Mucosa of rectum (tissue), 2 donors: Measurements from ENCODE around the gene STARD3NL.
"Not testable (repeated sequence)": the region's sequence is repeated elsewhere in the genome, so short reads cannot be mapped to it uniquely, and the experiment has no call there.

Source experiments
- H3K27ac ChIP-seq, 2 donors: one replicate each; pipeline ENCODE4 v1.7.0; 2013; ENCODE audit warnings: inconsistent platforms in 2 of 2, low read depth in 2 of 2, low read length in 2 of 2
- H3K27me3 ChIP-seq, 2 donors: one replicate each; pipeline ENCODE4 v1.7.0; 2013; ENCODE audit warnings: low read length in 2 of 2; ENCODE audit not compliant: control insufficient read depth in 2 of 2, insufficient read depth in 2 of 2
- H3K36me3 ChIP-seq, 2 donors: one replicate each; pipeline ENCODE4 v1.7.0; 2013; ENCODE audit warnings: low read length in 2 of 2; ENCODE audit not compliant: control insufficient read depth in 2 of 2, insufficient read depth in 2 of 2
- H3K4me1 ChIP-seq, 2 donors: one replicate each; pipeline ENCODE4 v1.7.0; 2013; ENCODE audit warnings: low read length in 2 of 2, mild to moderate bottlenecking in 1 of 2; ENCODE audit not compliant: control insufficient read depth in 2 of 2, insufficient read depth in 2 of 2
- H3K4me3 ChIP-seq, 2 donors: one replicate each; pipeline ENCODE4 v1.7.0; 2013; ENCODE audit warnings: low read length in 2 of 2
- H3K9ac ChIP-seq, 2 donors: one replicate each; pipeline ENCODE4 v1.7.0; 2013; ENCODE audit warnings: low read length in 2 of 2, low read depth in 1 of 2, mild to moderate bottlenecking in 1 of 2
- H3K9me3 ChIP-seq, 2 donors: one replicate each; pipeline ENCODE4 v1.7.0; 2013; ENCODE audit warnings: low read length in 2 of 2; ENCODE audit not compliant: control insufficient read depth in 2 of 2
- donor health status: healthy.
- donor health status: Normal muscosa, but diverticular disease.

The STARD3NL gene

GRCh38 chr7:38259157-38259556 lies 81.1 kb downstream of the STARD3NL start:
- not testable (repeated sequence) for H3K9me3 ChIP-seq, H3K27ac ChIP-seq, H3K36me3 ChIP-seq, H3K4me3 ChIP-seq, H3K27me3 ChIP-seq, H3K9ac ChIP-seq, H3K4me1 ChIP-seq

DNA sequence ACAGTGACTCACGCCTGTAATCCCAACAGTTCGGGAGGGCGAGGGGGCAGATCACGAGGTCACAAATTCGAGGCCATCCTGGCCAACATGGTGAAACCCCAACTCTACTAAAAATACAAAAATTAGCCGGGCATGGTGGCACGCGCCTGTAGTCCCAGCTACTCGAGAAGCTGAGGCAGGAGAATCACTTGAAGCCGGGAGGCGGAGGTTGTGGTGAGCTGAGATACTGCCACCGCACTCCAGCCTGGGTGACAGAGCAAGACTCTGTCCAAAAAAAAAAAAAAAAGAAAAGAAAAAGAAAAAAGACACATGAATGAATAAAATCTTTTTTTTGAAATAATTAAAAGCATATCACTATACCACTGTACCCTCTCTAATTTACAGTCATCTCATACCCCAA lies 83.6 kb downstream of the STARD3NL start:
- H3K36me3 ChIP-seq, H3K27me3 ChIP-seq, H3K4me3 ChIP-seq, H3K9ac ChIP-seq, H3K4me1 ChIP-seq, H3K9me3 ChIP-seq, H3K27ac ChIP-seq: not testable (repeated sequence)

GRCh38 chr7:38262026-38262425 lies 84.0 kb downstream of the STARD3NL start:
- not testable (repeated sequence) for H3K4me3 ChIP-seq, H3K9me3 ChIP-seq, H3K36me3 ChIP-seq, H3K27me3 ChIP-seq, H3K9ac ChIP-seq, H3K4me1 ChIP-seq, H3K27ac ChIP-seq

DNA sequence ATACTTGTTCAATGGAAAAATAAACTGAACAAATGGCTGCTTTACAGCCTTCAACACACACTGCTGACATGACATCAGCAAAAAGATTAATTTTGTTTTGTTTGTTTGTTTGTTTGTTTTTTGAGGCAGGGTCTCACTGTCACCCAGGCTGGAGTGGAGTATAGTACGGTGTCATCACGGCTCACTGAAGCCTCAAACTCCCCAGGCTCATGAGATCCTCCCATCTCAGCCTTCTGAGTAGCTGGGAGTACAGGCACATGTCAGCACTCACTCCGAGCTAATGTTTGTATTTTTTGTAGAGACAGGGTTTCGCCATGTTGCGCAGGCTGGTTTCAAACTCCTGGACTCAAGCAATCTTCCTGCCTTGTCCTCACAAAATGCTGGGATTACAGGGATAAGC lies 84.5 kb downstream of the STARD3NL start:
- H3K4me3 ChIP-seq = no peak overlapping the region
- no peaks in the 10 kb centered on the region for H3K4me1 ChIP-seq
- no peak overlapping the region for H3K27ac ChIP-seq
- H3K27me3 ChIP-seq = no peaks in the 10 kb centered on the region
- H3K36me3 ChIP-seq = no peaks in the 10 kb centered on the region
- H3K9me3 ChIP-seq = no peaks in the 10 kb centered on the region
- no peak overlapping the region for H3K9ac ChIP-seq

DNA sequence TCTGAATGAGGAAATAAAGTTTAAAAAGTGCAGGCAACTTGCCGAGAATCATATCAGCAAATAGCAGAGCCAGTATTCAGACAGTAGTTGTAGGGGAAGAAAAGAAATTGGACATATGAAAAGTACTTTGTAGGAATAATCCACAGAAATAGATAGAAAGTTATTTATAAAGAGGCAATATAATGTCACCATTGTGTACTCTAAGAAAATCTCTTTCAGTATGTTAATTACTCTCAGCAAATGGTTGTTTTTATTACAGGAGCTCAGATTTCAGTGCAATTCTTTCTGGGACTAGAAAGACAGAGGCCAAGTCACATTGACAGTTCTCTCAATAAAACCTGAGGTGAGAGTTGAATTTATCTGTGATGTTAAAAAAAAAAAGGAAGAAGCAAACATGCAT lies 85.2 kb downstream of the STARD3NL start:
- H3K9ac ChIP-seq, H3K36me3 ChIP-seq, H3K27ac ChIP-seq, H3K9me3 ChIP-seq, H3K27me3 ChIP-seq, H3K4me3 ChIP-seq, H3K4me1 ChIP-seq: not testable (repeated sequence)

- not testable (repeated sequence) for H3K9ac ChIP-seq, H3K9me3 ChIP-seq, H3K27ac ChIP-seq, H3K4me1 ChIP-seq, H3K4me3 ChIP-seq, H3K27me3 ChIP-seq, H3K36me3 ChIP-seq
Observed at GRCh38 chr7:38264602-38265001, 86.6 kb downstream of the STARD3NL start.

DNA sequence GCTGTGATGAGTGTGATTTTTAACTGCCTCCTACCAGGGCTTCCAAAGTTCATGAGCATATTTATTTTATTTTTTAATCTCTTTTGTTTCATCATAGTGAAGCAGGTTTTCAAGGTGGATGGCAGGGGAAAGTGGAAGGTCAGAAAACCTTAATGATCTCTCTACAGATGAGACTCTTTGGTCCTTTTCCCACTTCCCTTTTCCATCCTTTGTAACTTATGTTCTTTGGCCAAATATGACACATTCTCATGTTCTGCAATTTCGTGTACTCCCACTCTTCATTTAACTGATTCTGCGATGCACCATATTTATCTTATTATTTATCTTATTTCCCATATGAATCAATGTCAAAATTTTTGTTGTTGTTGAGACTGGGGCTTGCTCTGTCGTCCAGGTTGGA lies 87.9 kb downstream of the STARD3NL start:
- not testable (repeated sequence) for H3K36me3 ChIP-seq, H3K9me3 ChIP-seq, H3K9ac ChIP-seq, H3K27me3 ChIP-seq, H3K4me3 ChIP-seq, H3K27ac ChIP-seq, H3K4me1 ChIP-seq

GRCh38 chr7:38269704-38270346 lies 91.8 kb downstream of the STARD3NL start:
- not testable (repeated sequence) for H3K4me1 ChIP-seq, H3K9ac ChIP-seq

DNA sequence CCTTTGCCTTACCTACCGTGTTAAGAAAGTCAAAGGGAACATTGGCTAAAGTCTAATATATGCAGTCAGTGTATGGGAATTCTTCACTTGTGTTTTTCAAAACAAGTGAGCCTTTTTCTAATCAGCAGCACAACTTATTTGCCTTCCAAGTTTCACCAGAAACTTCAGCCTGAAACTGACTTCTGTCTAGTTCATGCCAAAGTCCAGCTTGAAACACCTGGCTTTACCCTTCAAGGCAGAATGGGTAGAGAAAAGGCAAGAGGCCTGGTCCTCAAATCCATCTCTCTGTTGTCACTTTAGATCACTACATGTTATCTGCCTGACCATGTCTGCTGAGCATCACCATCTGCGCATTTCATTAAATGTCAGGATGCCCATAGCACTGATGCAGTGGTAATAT lies 92.4 kb downstream of the STARD3NL start:
- H3K9me3 ChIP-seq, H3K27ac ChIP-seq, H3K9ac ChIP-seq, H3K4me3 ChIP-seq, H3K27me3 ChIP-seq, H3K4me1 ChIP-seq, H3K36me3 ChIP-seq: not testable (repeated sequence)

More at GRCh38 chr7:38269704-38270346, 91.8 kb downstream of the STARD3NL start:
- not testable (repeated sequence) for H3K4me3 ChIP-seq, H3K36me3 ChIP-seq, H3K9me3 ChIP-seq, H3K27me3 ChIP-seq, H3K27ac ChIP-seq

DNA sequence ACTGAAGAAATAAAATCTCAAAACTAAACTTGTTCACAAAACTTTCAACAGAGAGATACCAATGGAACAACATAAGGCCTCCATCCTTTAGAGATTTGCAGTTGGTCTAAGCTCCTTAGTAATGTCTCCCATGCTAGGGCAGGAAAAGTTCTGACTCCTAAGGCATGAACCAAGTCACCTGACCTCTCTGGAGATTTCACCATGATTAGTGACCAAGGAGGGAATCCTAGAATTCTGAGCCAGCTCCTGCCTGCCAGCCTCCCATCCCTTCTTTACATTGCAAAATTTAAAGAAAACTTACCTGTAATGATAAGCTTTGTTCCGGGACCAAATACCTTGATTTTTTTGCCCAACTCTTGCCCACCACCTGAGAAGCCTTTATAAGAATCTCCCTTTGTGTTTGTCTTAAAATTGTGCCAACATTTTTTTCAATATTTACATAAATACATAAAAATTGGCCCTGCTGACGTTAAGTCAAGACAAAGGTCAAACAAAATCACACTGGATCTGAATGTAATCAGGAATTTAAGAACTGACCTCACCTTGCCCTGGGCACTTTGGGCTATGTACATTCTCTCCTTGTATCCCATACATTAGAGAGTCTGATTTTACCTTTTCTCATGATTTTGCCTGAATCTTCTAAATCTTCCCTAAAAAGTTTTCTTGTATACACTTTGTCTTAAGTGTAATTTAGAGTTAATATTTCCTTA lies 95.4 kb downstream of the STARD3NL start, which contains the start of gene TARP:
TSS of gene TARP (minus strand) at position 351 of the 710 bp plus-strand sequence.
- H3K27me3 ChIP-seq = no peaks in the 10 kb centered on the region

More for the DNA sequence above, 95.4 kb downstream of the STARD3NL start, which contains the start of gene TARP:
- no peaks in the 10 kb centered on the region for H3K9me3 ChIP-seq
- no peaks in the 10 kb centered on the region for H3K36me3 ChIP-seq
- H3K9ac ChIP-seq = no peak within 1 kb of the TSS
- no peaks in the 10 kb centered on the region for H3K4me1 ChIP-seq
- no peak within 1 kb of the TSS for H3K4me3 ChIP-seq
- H3K27ac ChIP-seq = no peak within 1 kb of the TSS
